Breast epithelium (tissue), 3 donors: Measurements from ENCODE around the gene C1orf50.

Experiments used
- CTCF ChIP-seq, 3 donors: fragments of 450-650 bp; IDR thresholded peaks; one replicate each; pipeline ENCODE4 v1.5.1; 2016 to 2017; ENCODE audit warnings: antibody characterized with exemption in 3 of 3, mild to moderate bottlenecking in 3 of 3, moderate library complexity in 3 of 3
- POLR2A ChIP-seq: fragments of 450-650 bp; IDR thresholded peaks from one replicate; pipeline ENCODE4 v1.6.1; 2016; ENCODE audit warnings: antibody characterized with exemption, mild to moderate bottlenecking, moderate library complexity

- TF ChIP-seq CTCF (IDR thresholded peaks at IDR 0.05) (peak in 2 of 3 donors; percentile 41 to 42), POLR2A (no peak)
Measured at GRCh38 chr1:42765832-42766740, 963 bp upstream of the C1orf50 start.
